Testis (tissue), 3 donors: ENCODE data around the gene DUSP6. TPM values are rescaled to one million over a fixed set of nuclear protein-coding genes. Genes with fewer than 3 reads are reported as not detected.

ENCODE experiments used
- DNase-seq: peaks from one replicate; pipeline ENCODE4 v3.0.0-alpha.2; 2019
- H3K27ac ChIP-seq, 2 donors: fragments of 200-600 bp; sonication (generic); one replicate each; pipeline ENCODE4 v1.5.1; 2019
- H3K27me3 ChIP-seq: fragments of 200-600 bp; sonication (generic); one replicate; pipeline ENCODE4 v1.5.1; 2019
- H3K36me3 ChIP-seq: fragments of 200-600 bp; sonication (generic); one replicate; pipeline ENCODE4 v1.5.1; 2017; ENCODE audit warnings: low read depth; ENCODE audit errors: missing control alignments
- H3K4me1 ChIP-seq: fragments of 200-600 bp; sonication (generic); one replicate; pipeline ENCODE4 v1.5.1; 2019
- H3K4me3 ChIP-seq, 2 donors: fragments of 200-600 bp; sonication (generic); one replicate each; pipeline ENCODE4 v1.5.1; 2017 to 2019
- H3K9me3 ChIP-seq: fragments of 200-600 bp; sonication (generic); one replicate; pipeline ENCODE4 v1.5.1; 2017
- POLR2A ChIP-seq: fragments of 450-650 bp; IDR thresholded peaks from one replicate; pipeline ENCODE4 v1.6.1; 2017; ENCODE audit warnings: antibody characterized with exemption, mild to moderate bottlenecking, moderate library complexity
- WGBS, 2 donors: methylation state at CpG; one replicate each; pipeline ENCODE4 v1.1.5; 2018; 5-methylcytosine and 5-hydroxymethylcytosine counted together
- intact Hi-C: fragments of 100-400 bp; cut with DNase I; formaldehyde crosslinking; loops from one replicate; pipeline ENCODE4 v1.15.1; 2023; ENCODE audit warnings: low total_unique reads
- polyA plus RNA-seq: library from polyadenylated mRNA; stranded (reverse); fragments of 350-450 nt; fragmentation: Illumina TruSeq; extraction: RNeasy Lipid Tissue Mini Kit (QIAGEN cat#74804); gene quantifications from one replicate; pipeline ENCODE4 v1.2.3, GENCODE V29; 2014; ENCODE audit warnings: low read depth, low replicate concordance; ENCODE audit not compliant: insufficient read depth
- total RNA-seq, 2 donors: library from RNA; depleted of rRNA; stranded (reverse); fragments of >200 nt; gene quantifications; one replicate each; pipeline ENCODE4 v1.2.3, GENCODE V29; 2016
- TF ChIP-seq, protein P1 (sequence below), 3 experiments: fragments of 450-650 bp in 2 of 3; fragments of 200-600 bp in 1 of 3; sonication (generic) in 1 of 3; IDR thresholded peaks; one replicate each; pipeline ENCODE4 v1.5.1; 2016 to 2019; ENCODE audit warnings: antibody characterized with exemption in 3 of 3, mild to moderate bottlenecking in 2 of 3, moderate library complexity in 1 of 3

DUSP6 gene
- total and polyA plus RNA-seq, 3 donors from 2014 or later, result 10.9 to 17.2 (median 15.1) TPM

DNA sequence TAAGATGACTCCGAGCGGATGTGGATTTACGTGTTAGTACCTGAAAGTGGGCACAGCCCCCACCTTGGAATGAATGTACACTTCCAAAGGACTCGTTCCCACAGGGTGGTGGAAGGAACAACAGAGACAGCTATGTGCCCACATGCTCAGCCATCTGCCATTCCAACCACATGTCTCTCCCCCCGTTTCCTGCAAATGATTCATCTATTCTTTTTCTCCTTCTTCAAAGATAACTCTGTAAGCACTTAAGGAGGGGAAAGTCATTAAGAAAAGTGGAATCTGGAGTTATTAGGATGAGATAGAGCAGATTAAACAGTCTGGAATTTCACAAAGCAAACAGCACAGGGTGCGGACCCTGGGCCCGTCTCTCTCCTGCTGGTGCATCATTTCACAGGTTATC lies 18.5 kb upstream of the DUSP6 start:
- H3K36me3 ChIP-seq, result no peaks in the 10 kb centered on the region
- WGBS, 2 donors, result 87 to 88% methylated on average over 7 of the region's 7 CpGs
- TF ChIP-seq POLR2A, result no peak
- TF ChIP-seq, protein P1, sequence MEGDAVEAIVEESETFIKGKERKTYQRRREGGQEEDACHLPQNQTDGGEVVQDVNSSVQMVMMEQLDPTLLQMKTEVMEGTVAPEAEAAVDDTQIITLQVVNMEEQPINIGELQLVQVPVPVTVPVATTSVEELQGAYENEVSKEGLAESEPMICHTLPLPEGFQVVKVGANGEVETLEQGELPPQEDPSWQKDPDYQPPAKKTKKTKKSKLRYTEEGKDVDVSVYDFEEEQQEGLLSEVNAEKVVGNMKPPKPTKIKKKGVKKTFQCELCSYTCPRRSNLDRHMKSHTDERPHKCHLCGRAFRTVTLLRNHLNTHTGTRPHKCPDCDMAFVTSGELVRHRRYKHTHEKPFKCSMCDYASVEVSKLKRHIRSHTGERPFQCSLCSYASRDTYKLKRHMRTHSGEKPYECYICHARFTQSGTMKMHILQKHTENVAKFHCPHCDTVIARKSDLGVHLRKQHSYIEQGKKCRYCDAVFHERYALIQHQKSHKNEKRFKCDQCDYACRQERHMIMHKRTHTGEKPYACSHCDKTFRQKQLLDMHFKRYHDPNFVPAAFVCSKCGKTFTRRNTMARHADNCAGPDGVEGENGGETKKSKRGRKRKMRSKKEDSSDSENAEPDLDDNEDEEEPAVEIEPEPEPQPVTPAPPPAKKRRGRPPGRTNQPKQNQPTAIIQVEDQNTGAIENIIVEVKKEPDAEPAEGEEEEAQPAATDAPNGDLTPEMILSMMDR (IDR thresholded peaks at IDR 0.05), result no peak
- no peaks in the 10 kb centered on the region for H3K27me3 ChIP-seq
- intact Hi-C loops, result no loop called here
- no peak for DNase-seq
- H3K4me3 ChIP-seq, result no peak overlapping the region
- H3K27ac ChIP-seq, result no peak overlapping the region
- H3K4me1 ChIP-seq, result no peaks in the 10 kb centered on the region
- H3K9me3 ChIP-seq, result no peaks in the 10 kb centered on the region

DNA sequence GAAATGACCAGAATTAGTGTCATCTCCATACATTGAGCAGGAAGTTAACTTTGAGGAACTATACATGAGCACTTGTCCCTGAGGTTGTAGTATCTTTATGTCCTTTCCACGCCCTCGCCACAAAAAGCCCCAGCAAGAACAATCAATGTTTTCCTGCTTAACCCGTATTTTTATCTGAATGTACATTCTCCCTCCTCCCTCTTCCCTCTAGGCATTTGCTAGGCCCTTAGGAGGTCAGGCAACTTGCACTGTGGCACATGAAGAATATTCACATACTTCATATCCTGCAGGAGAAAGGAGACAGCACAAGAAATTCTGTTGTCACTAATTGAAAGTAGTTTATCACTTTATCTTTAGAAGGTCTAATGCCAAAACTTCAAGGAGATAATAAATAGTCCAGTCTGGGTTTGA lies 18.1 kb upstream of the DUSP6 start:
- intact Hi-C loops, result no loop called here

DNA sequence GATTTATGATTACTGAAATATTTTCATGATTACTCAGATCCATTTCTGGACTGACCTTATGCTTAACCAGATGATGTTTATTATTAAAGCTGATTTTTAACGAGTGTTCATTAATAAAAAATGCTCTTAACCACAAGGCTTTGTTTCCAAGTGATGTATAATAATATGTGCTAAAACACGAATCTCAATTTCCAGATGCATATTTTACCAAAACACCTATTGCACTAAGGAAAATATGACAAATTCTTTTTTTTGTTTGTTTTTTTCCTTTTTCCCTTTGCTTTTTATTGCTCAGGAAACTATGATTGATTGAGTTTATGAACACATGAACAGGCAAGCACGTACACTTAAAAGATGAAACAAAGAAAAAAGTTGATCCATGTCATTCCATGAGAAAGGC lies 16.9 kb upstream of the DUSP6 start:
- no peaks in the 10 kb centered on the region for H3K4me1 ChIP-seq
- no peak for TF ChIP-seq POLR2A
- TF ChIP-seq, protein P1 (IDR thresholded peaks at IDR 0.05), result no peak

More for the DNA sequence above, 18.1 kb upstream of the DUSP6 start:
- no peaks in the 10 kb centered on the region for H3K9me3 ChIP-seq
- 71 to 78% methylated on average over 3 of the region's 3 CpGs for WGBS, 2 donors
- TF ChIP-seq, protein P1 (IDR thresholded peaks at IDR 0.05), result no peak
- no peak for TF ChIP-seq POLR2A
- no peaks in the 10 kb centered on the region for H3K27me3 ChIP-seq
- H3K4me3 ChIP-seq, result no peak overlapping the region
- no peaks in the 10 kb centered on the region for H3K36me3 ChIP-seq
- H3K27ac ChIP-seq, result no peak overlapping the region
- no peaks in the 10 kb centered on the region for H3K4me1 ChIP-seq
- no peak for DNase-seq

DNA sequence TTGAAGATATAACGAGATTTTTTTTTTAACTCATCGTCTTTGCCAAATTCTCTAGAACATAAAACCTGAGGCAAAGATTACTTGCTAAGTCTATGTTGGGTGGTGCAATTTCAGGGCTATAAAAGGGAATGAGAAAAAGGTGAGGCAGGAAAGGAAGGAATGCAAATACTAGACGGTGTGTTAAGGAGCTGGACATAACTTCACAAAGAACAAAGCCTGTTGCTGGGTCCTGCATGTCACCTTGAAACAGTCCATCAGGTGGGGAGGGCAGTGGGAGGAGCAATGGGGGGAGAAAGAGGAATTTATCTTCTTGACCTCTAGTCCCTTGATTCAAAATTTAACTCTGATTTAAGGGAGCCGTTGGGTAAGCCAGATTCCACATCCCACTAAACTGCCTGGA lies 16.1 kb upstream of the DUSP6 start:
- H3K4me1 ChIP-seq, result no peaks in the 10 kb centered on the region

More for the DNA sequence above, 16.9 kb upstream of the DUSP6 start:
- intact Hi-C loops, result no loop called here
- H3K4me3 ChIP-seq, result no peak overlapping the region
- no peak overlapping the region for H3K27ac ChIP-seq
- no peaks in the 10 kb centered on the region for H3K9me3 ChIP-seq
- DNase-seq, result no peak
- H3K27me3 ChIP-seq, result no peaks in the 10 kb centered on the region
- WGBS, 2 donors, result 78 to 86% methylated on average over 3 of the region's 3 CpGs
- no peaks in the 10 kb centered on the region for H3K36me3 ChIP-seq

More for the DNA sequence above, 16.1 kb upstream of the DUSP6 start:
- intact Hi-C loops, result no loop called here
- DNase-seq, result no peak
- TF ChIP-seq POLR2A, result no peak
- TF ChIP-seq, protein P1 (IDR thresholded peaks at IDR 0.05), result no peak
- H3K4me3 ChIP-seq, result no peak overlapping the region
- no peak overlapping the region for H3K27ac ChIP-seq
- WGBS, 2 donors, result 50 to 59% methylated on average over 4 of the region's 4 CpGs
- no peaks in the 10 kb centered on the region for H3K36me3 ChIP-seq
- H3K9me3 ChIP-seq, result no peaks in the 10 kb centered on the region
- no peaks in the 10 kb centered on the region for H3K27me3 ChIP-seq
